NCI-H774 (cell line): ENCODE data around the gene SAP30.

Source experiments
- DNase-seq: peaks from one replicate; lab custom pipeline; 2025; lab: John Stamatoyannopoulos, UW

The SAP30 gene

DNA sequence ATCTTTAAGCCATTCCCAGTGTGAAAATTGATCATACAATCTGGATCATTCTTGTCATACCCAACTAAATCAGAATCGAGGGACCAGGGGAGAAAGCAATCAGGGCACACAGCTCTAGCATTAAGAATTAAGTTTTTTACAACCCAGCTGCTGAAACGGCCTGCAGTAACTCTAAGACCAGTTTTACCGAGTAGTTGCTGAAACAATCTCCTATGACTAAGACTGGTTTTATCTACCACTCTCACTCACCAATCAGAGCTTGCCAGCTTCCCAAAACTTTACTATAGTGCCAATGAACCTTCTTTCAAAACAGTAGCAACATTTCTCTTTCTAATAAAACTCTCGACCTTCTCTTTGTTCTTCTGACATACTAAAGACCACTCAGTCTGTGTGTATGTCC is 2.8 kb upstream of the SAP30 start:
- no peak for DNase-seq

DNA sequence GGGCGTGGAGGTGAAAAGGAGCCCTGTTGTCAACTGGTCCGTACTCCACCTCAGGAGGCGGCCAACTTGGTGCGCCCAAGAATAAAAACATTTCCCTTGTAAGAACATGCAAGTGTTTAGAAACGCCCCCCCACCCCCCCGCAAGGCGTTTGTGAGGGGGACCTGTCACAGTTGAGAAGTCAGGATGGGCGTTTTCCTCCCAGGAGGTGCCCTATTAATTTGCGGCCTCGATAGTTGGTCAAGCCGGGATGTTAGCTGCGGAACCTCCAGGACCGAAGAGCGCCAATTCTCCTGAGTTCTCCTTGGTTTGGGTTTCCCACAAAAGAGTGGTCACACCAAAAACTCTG is 651 bp upstream of the SAP30 start:
- DNase-seq, result no peak

DNA sequence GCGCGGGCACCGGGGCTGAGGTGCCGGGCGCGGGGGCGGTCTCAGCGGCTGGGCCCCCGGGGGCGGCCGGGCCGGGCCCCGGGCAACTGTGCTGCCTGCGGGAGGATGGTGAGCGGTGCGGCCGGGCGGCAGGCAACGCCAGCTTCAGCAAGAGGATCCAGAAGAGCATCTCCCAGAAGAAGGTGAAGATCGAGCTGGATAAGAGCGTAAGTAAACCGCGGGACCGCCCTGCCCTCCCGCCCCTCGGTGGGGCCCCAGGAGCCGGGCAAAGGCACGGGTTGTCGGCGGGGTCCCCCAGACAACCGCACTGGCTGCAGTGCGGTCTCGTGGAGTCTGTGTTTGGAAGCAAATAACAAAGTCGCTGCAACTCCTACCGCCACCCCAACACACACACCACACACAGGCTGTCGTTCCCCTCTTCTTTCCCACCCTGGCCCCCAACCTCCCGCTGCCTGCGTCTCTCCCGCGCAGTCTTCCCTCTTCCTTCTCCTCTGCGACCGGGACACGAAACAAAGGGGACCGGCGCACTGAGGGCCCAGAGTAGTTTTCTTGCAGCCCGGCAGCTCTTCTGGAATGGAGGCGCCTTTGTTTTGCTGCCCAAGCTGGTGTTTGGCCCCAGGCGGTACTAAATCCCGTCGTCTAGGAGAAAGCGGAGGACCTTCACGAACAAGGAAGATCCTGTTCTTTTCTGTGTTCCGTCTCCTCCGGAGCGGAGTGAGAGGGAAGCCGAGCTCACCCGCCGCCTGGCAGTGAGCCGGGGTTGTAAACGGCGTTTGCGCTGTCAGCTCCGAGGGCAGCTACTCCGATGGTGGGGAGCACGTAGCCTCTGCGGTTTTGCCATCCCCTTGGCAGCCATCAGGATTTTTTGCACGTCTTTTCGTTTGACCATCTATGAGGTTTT is 788 bp downstream of the SAP30 start:
- DNase-seq, result no peak

DNA sequence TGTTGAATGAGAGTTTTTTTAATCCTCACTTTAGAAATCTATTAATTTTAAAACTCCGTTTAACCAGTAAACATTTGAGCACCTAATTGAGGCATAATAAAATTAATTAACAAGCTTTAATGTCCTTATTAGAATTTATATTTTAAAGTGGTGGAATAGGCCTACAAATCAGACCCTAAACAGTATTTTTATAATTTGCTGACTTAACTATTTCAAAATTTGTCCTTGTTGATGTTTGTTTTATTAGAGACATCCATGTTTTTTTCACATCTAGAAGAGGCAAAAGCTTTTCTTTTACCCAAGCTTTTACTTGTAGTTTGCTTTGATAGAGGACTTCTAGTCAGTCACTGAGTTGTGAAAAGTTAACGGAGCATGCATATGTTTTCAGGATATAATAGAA is 3.8 kb downstream of the SAP30 start:
- no peak for DNase-seq

DNA sequence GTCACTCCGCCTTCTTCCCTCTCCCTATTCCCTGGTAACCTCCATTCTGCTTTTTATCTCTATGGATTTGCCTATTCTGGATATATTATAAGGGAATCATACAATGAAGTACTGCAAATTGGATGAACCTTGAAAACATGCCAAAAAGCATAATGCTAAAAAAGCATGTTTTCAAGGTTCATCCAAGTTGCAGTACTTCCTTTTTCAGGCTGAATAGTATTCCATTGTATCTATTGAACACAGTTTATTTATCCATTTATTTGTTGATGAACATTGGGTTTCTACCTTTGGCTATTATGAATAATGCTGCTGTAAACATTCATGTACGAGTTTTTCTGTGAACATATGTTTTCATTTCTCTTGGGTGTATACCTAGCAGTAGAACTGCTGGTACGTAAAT is 9.2 kb downstream of the SAP30 start:
- no peak for DNase-seq

DNA sequence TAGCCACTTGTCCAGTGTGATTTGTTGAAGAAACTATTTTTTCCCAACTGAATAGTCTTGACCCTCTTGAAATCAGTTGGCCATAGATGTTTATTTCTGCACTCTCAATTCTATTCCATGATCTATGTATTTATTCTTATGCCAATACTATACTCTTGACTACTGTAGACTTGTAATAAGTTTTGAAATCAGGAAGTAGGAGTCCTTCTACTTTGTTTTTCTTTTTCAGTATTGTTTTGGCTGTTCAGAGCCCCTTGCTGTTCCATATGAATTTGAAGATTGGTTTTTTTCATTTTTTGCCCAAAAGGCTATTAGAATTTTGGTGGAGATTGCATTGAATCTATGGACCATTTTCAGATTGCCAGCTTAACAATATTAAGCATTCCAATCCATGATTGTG is 10.2 kb downstream of the SAP30 start:
- DNase-seq, result no peak

DNA sequence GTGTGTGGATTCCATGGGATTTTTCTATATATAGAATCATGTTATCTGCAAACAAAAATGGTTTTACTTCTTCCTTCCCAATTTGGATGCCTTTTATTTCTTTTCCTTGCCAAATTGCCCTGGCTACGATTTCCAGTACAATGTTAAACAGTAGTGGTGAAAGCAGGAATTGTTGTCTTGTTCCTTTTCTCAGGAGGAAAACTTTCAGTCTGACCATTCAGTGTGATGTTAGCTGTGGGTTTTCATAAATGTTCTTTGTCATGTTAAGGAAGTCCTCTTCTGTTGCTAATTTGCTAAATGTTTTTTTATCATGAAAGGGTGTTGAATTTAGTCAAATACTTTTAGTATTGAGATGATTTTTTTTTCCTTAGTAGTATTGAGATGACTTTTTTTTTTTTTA is 10.9 kb downstream of the SAP30 start:
- no peak for DNase-seq

DNA sequence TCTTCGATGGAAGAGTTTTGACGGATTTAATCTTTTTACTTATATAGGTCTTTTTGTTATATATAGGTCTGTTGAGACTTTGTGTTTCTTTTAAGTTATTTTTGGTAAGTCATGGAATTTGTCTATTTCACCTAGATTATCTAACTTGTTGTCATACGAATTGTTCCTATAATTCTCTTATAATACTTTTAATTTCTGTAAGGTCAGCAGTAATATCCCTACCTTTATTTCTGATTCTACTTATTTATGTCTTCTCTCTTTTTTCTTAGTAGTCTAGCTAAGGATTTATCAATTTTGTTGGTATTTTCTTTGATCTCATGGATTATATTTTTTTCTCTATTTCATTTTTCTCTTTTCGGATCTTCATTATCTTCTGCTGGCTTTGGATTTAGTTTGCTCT is 11.6 kb downstream of the SAP30 start:
- DNase-seq, result no peak

DNA sequence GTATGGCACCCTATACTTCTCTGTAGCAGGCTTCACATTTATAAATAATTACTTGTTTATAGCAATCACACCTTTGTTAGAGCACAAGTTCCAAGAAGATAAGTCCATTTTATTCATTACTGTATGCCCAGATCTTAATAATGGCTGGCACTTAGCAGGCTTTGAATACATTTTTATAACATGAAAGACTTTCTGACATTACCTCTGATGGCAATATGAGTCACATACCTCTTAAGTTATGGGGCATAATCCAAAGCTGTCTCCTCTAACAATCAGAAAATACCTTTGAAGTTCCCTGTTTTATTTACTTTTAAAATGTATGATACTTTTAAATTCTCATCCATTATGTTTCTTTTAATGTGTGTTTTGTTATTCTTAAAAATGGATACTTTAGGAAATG is 16.0 kb downstream of the SAP30 start:
- no peak for DNase-seq

DNA sequence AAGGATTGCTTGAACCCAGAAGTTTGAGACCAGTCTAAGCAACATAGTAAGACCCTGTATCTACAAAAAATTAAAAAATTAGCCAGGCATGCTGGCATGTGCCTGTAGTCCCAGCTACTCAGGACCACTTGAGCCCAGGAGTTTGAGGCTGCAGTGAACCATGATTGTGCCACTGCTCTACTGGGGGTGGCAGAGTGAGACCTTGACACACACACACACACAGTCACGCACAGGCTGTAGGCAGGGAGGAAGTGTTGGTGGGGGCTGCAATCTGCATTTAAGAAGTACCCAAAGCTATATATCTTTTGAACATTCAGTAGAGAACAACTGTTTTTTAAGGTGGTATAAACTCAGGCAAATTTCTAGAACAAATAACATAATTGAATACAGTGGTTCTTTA is 20.9 kb downstream of the SAP30 start:
- no peak for DNase-seq

DNA sequence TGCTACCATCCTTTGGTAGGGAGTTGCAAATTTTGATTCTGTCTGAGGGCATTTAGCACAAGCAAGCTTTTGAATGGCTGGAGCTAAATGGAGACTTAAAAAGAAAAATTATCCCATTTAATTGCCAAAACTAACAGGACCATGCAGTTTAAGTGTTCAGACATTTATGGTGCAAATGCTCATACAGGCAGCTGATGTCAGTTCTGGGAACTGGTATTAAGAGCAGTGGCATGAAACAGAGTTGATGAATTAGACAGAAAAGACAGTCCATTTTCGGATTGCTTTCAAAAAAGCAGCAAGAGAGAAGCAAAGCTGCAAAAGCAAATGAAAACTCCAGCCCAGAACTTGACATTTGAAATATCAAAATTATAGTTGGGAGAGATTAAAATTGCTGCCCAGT is 26.9 kb downstream of the SAP30 start:
- no peak for DNase-seq

DNA sequence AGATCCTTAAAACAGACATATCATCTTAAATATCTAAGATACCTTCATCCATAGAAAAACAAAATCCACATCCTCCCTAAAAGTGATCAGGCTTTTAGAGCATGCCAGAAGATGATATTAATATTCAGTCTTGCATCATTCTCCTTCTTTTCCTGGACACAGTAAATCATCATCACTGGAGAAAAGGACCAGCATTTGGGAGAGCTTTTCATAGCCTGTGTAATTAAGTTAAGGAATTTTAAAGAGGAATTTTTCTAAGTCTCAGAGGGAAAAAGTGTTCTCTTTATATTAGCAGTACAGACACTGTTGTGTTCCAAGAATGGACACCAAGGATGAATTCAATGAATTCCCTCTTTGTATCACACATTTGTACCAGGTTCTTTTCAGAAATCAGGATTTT is 27.5 kb downstream of the SAP30 start:
- DNase-seq, result no peak

DNA sequence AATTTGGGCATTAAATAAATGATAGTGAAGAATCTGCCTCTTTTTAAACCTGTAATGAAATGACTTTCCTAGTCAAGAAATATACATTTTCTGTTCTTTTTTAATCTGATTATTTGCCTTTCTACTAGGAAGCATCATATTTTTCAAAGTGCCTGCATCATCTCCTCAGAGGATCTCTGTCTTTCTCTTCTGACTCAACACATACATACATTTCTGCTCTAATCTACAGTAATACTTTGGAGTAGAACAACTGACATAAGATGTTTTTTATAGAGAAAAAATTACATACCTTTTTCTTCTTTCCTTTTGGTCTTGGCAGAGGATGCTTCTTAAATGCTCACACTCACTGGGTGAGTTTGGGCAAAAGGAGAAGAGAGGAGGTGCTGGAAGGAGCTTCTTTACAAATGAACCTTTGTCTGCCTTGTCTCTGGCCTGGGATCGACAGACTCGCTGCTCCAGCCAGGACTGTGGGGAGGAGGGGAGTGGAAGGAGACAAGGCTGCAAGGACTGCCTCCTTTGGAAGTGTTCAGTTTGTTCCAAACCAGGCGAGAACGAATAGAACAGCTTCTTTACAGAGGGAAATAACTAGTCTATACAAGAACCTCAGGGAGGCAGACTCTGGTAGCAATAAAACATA is 28.1 kb downstream of the SAP30 start, which contains the start of gene SCRG1:
TSS of gene SCRG1 (minus strand) at position 338 of the 637 bp plus-strand sequence. CDS start 7,702 bp downstream, outside the sequence.
- DNase-seq, result no peak

DNA sequence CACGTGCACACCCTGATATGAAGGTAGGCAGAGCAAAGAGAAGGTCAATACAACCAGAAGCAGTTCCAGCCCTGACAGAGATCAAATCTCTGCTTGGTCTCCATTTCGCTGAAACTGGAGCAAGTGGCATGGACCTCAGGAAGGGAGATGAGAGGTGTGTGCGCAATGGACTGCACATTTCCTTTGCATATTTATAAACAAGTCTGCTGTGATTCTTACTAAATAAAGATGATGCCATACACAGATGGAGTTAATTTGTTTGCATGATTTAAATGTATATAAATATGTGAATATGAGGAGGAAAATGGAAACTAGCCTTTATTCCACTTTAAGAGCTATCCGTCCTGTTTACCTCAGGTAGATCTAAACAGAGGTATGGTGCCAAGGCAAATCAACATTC is 30.3 kb downstream of the SAP30 start:
- DNase-seq, result no peak

DNA sequence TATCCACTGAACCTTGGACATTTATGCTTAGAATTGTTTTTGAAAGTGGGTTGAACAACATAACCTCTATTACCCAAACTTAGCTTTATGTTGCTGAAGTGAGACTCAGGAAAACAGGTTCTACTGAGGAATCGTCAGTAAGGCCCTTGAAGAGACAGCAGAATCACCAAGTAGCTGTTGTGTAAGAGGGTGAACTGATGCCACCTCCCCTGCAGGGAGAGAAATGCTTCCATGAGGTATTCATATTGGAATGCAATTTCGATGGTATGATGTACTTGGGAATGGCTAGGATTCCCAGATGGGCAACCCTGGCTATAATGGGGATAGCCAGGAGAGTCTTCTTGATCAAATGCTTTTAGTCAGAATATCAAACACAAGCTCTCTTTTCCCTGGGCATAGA is 32.3 kb downstream of the SAP30 start:
- no peak for DNase-seq

DNA sequence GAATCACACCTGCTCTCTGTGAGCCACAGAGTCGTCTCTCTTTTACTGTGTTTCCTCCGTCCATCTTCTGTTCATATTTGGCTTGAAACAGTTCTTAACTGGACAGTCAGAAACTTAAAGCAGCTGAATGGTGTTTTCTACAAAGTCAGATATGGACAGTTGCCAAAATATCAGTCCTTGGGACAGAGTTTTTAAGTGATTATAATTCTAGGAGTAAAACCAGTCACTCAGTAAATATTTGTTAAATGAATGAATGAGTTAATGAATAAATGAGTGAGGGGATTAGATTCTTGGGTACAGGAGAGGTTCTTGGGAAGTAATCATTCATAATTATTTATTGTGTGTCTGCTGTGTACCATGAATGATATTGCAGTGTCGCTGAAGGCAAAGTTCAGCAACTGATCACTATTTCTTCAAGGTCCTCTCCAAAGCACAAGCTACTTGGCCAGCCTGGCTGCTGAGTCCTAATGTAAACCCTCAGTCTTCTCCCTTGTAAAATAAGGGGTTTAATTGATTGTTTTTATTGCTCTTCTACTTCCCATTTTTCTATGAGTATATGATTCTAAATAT is 33.6 kb downstream of the SAP30 start:
- DNase-seq, result no peak

DNA sequence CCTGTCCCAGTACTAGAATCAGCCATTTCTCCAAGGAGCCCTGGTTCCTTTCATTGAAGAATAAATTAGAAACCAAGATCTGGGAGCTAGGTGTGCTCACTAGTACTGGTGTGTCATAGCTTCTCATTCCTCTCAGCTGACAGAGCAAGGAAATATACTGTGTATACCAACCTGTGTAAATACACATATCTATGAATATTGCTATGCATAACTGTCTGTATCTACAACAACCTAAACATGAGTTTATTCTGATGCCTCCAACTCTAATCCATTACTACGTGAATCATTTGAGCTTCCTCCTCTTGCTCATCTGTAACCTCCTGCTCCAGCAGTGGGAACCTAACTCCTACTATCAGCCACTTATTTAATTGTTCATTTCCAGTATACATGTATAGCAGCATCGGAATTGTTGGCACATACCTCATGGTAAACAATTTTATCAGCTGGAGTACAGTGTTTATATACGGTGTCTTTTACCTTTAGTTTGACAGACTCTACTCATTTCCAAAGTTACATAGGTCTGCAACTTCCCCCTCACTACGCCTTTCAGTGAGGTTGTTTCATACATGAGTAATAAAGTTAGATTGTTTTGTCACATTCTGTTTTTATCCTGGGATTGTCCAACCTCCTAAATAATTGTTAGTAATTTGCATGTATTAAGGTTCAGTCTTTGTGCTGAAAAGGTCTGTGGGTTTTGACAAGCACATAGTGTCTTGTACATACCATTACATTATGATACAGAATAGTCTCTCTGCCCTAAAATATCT is 35.3 kb downstream of the SAP30 start:
- DNase-seq, result no peak

DNA sequence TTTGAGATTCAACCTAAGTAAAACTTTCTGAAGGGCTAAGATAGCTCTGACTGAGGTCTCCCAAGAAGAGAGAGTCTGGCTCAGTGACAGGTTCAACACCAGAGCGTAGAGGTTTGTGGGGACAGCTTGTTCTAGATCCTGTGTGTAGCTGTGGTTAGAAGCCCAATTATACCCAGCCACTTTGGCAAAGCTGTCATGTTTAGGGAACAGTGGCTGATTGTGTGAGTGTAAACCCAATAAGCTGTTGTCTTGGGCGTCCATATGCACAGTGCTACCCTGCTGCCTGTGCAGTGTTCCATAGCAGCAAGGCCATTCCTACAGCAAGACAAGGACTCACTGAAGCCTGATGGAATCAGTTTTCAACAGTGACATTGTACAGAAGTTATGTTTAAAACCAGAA is 39.3 kb downstream of the SAP30 start:
- no peak for DNase-seq

DNA sequence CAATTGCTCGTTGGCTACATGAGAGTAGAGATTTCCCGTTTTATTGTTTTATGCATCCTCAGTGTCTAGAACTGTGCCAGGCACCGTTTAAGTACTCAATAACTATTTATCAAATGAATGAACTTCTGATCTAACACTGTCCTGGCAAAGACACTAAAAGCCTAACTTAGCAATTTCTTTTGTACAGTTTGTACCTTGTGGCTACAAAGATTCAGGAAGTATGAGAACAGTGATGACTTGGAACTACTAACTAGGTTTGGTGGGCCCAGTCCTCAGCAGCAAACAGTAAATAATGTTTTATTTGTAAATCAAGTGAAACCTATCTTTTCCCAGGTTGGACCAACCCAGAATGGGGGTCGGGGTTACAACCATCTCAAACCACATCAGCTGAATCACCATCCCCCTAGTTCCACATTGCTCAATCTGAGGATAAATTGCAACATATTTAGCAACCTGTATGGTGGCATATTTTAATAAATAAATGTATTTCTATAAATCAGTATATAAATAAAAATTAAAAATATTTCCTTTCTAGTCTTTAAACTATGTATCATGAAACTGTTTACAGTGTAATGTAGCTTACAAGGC is 40.4 kb downstream of the SAP30 start:
- DNase-seq, result no peak

DNA sequence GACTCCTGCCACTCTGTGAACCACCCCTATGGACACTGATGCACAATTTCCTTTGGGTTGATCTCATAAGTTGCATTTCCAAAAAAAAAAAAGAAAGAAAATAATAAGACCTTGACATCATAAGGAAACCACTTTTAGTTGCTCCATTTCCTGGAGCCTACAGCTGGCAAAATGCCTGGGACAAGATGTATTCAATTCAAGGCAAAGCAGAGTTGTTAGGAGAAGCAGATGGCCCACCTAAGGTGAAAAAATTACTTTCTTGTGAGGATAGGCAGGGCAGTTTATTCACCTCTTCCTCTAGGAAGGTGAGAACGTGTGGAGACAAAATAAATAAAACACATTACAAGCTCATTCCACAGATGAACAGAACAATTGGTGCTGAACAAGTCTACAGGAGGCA is 42.3 kb downstream of the SAP30 start:
- no peak for DNase-seq

DNA sequence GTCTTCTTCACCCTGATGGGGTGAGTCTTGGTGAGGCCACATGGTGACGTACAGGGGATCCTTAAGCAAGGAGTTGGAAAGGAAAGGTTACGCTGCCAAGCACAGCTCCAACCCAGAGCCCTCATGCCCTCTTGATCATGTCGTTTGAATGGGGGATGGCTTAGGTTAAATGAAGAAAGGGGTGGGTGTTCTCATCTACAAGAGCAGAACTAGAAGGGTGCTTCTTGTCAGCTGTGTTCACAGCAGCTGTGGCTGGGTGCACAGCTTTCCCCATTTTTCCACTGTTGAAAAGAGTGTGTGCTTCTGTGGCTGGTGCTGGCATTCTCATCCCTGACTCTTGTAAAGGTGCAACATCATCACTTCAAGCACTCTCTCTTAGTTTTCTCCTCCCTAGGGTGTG is 43.7 kb downstream of the SAP30 start:
- no peak for DNase-seq

DNA sequence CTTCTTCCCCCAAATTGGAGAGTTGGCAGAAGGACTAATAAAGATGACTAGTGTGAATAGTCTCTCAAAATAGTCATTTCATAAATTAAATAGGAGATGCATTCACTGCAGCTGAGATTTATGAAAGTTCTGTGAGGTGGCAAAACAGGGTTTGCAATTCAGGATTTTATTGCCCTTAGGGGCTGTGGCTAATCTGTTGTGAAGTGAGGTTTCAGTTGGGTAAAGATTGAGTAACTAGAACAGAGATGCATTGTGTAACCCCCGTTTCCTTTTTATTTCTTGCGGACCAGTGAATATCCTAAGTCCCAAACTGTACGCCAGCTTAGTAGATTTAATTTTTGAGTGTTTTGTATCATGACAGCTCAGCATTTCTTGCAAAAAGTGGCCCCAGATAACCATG is 44.3 kb downstream of the SAP30 start:
- no peak for DNase-seq
